ENCODE data around the gene CMTM7. TPM values are rescaled to one million over a fixed set of nuclear protein-coding genes. Genes with fewer than 3 reads are reported as not detected.
A peak's percentile ranks its signal among the peaks of the same experiment; 100 is the strongest.
"Not testable (repeated sequence)": the region's sequence is repeated elsewhere in the genome, so short reads cannot be mapped to it uniquely, and the experiment has no call there.

Gene CMTM7
- total RNA-seq, 3 donors from 2014 or later = 3.6 to 5.1 (median 4.8) TPM

DNA sequence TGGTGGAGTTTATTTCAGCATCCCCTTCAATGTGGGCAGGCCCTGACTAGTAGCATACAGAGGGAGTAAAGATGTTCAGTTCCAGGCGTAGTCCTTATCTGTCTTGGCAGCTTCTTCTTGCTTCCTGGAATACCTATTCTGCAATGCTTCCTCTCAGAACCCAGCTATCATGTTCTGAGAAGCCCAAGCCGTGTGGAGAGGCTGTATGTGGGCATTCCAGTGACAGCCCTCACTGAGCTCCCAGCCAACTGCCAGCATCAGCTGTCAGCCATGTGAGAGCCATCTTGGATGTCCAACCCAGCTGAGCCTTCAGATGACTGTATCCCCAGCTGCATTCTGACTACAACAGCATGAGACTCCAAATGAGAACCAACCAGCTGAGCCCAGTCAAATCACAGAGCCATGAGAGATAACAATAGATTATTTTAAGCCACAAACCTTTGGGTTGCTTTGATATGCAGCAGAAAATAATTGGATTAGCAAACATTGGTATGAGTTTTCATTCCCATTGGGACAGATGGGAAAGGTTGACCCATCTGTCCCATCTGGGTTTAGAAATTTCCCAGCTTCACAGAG lies 8.4 kb upstream of the CMTM7 start:
- ATAC-seq (no peak), DNase-seq (no peak)
- Histone ChIP-seq H3K4me1 (ENCODE audit: low read depth) (no peaks in the 10 kb centered on the region), H3K9me3 (no peaks in the 10 kb centered on the region), H3K36me3 (ENCODE audit: low read depth) (no peaks in the 10 kb centered on the region), H3K4me3 (no peak overlapping the region)
- intact Hi-C loops (cut with DNase I, micrococcal nuclease) = no loop called here
- TF ChIP-seq, protein P1, sequence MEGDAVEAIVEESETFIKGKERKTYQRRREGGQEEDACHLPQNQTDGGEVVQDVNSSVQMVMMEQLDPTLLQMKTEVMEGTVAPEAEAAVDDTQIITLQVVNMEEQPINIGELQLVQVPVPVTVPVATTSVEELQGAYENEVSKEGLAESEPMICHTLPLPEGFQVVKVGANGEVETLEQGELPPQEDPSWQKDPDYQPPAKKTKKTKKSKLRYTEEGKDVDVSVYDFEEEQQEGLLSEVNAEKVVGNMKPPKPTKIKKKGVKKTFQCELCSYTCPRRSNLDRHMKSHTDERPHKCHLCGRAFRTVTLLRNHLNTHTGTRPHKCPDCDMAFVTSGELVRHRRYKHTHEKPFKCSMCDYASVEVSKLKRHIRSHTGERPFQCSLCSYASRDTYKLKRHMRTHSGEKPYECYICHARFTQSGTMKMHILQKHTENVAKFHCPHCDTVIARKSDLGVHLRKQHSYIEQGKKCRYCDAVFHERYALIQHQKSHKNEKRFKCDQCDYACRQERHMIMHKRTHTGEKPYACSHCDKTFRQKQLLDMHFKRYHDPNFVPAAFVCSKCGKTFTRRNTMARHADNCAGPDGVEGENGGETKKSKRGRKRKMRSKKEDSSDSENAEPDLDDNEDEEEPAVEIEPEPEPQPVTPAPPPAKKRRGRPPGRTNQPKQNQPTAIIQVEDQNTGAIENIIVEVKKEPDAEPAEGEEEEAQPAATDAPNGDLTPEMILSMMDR (IDR thresholded peaks at IDR 0.05) = no peak

DNA sequence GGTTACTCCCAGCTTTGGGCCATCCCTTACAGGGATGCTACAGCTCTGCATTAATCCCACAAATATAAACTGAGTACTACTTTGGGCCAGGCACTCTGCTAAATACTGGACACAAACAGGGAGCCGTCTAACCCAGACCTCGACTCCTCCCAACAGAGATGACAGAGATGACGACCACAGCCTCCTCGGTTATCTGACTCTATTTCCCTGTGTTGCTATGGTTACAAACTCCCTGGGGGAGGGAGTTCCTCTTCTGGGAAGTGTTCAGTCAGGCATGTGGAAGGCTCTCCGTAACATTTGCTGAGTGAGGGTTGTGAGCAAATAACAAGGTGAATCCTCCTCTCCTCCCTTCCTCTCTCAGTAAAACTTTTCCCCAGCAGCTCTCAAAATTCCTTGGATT lies 6.7 kb upstream of the CMTM7 start:
- H3K4me3 ChIP-seq = no peak overlapping the region
- no peaks in the 10 kb centered on the region for H3K36me3 ChIP-seq (ENCODE audit: low read depth)
- TF ChIP-seq, protein P1 (IDR thresholded peaks at IDR 0.05) = no peak
- no peaks in the 10 kb centered on the region for H3K9me3 ChIP-seq
- ATAC-seq (peak; percentile 50), DNase-seq (no peak)
- intact Hi-C loops (cut with DNase I, micrococcal nuclease) = no loop called here
- no peaks in the 10 kb centered on the region for H3K4me1 ChIP-seq (ENCODE audit: low read depth)

DNA sequence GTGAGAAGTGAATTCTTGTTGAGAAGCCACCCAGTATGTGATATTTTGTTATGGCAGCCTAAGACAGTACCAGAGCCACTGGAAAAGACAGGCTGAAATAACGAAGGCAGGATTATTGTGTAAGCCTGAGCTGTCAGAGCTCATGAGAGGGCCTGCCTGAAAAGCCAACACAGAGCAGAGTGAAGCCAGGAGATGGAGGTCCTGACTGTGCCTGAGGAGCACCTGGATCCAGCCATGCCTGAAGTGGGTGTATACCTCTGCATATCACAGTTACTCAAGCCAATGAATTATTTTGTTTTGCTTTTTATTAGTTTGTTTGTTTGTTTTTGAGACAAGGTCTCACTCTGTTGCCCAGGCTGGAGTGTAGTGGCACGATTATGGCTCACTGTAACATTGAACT lies 4.1 kb upstream of the CMTM7 start:
- no peaks in the 10 kb centered on the region for H3K36me3 ChIP-seq (ENCODE audit: low read depth)
- intact Hi-C loops (cut with DNase I, micrococcal nuclease) = no loop called here
- ATAC-seq (no peak), DNase-seq (no peak)
- H3K4me1 ChIP-seq (ENCODE audit: low read depth) = no peaks in the 10 kb centered on the region
- no peak overlapping the region for H3K4me3 ChIP-seq
- TF ChIP-seq, protein P1 (IDR thresholded peaks at IDR 0.05) = no peak
- no peaks in the 10 kb centered on the region for H3K9me3 ChIP-seq

DNA sequence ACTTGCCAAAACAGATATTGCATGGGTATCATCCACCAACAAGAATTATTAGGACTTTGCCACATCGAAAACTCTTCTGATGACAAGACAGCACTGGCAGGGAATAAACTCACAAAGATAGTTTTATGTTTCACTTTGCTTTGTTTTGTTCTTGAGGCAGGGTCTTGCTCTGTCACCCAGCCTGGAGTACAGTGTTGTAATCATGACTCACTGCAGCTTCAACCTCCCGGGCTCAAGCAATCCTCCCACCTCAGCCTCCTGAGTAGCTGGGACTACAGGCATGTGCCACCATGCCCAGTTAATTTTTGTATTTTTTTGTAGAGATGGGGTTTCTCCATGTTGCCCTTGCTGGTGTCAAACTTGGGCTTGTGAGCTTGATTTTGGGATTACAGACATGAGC lies 2.1 kb upstream of the CMTM7 start:
- DNase-seq; intact Hi-C loops (cut with DNase I, micrococcal nuclease); H3K4me1 ChIP-seq (ENCODE audit: low read depth); H3K36me3 ChIP-seq (ENCODE audit: low read depth); H3K4me3 ChIP-seq; H3K9me3 ChIP-seq; ATAC-seq: not testable (repeated sequence)

DNA sequence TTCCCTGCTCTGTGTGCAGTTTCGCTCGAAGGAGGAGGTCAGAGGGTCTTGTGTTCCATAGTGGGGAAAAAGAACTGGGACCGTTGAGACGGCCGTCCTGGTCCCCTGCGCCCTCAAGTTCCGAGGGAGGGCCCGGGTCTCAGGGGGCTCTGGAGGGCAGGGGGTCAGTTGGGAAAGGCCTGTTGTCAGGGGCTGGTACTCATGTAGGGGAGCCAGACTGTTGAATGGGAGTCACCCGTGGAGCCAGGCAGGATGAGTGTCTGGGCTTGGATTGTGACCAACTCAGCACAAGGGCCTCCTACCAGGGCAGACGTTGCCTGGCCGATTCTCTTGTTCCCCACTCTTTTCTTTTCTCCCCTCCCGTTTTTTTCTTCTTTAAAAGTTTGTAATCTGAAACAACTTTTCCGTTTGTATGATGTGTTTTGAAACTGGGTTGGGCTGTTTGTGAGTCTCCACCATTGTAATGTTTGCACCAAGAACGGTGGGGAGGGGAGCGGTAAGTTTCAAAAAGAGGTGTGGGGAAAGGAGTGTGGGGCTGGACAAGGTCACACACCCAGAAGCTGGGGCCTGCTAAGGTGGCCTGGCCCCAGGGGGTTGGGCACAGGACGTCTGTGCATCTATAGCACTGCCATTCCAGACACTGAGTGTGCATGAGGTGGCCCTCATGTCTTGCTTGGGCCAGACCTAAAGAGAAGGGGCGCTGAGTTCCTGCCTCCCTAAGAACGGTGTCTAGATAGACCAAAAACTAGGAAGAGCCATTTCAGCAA lies 1.1 kb downstream of the CMTM7 start:
- Histone ChIP-seq H3K4me3 (peak overlapping the region; percentile 54), H3K36me3 (ENCODE audit: low read depth) (no peaks in the 10 kb centered on the region), H3K9me3 (no peaks in the 10 kb centered on the region), H3K4me1 (ENCODE audit: low read depth) (no peaks in the 10 kb centered on the region)
- intact Hi-C loops (cut with DNase I, micrococcal nuclease) = no loop called here
- DNase-seq (peak in 1 of 3 donors; percentile 30), ATAC-seq (peak; percentile 44)
- TF ChIP-seq, protein P1 (IDR thresholded peaks at IDR 0.05) = no peak

DNA sequence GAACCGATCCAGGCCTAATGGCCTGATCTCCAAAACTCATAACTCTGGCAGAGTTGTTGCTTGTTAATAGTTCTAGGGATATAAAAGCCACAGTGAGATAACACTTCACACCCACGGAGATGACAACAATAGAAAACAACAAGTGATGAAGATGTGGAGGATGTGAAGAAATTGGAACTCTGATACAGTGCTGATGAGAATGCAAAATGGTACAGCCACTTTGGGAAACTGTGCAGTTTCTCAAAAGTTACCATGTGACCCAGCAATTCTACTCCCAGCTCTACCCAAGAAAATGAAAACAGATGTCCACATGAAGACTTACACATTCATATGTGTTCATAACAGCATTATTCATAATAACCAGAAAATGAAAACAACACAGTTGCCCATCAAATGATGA lies 3.8 kb downstream of the CMTM7 start:
- intact Hi-C loops (cut with DNase I, micrococcal nuclease) = no loop called here

More for the DNA sequence above, 3.8 kb downstream of the CMTM7 start:
- no peaks in the 10 kb centered on the region for H3K36me3 ChIP-seq (ENCODE audit: low read depth)
- H3K4me1 ChIP-seq (ENCODE audit: low read depth) = no peaks in the 10 kb centered on the region
- H3K9me3 ChIP-seq = no peaks in the 10 kb centered on the region
- TF ChIP-seq, protein P1 (IDR thresholded peaks at IDR 0.05) = no peak
- DNase-seq (no peak), ATAC-seq (no peak)
- H3K4me3 ChIP-seq = no peak overlapping the region

Data from mucosa of descending colon (tissue), 3 donors.